Prostate gland (tissue), 2 donors: ENCODE measurements around the gene ADAM10.

Experiments
- POLR2A ChIP-seq: fragments of 450-650 bp; IDR thresholded peaks from one replicate; pipeline ENCODE4 v1.6.1; 2016; ENCODE audit warnings: antibody characterized with exemption, mild to moderate bottlenecking
- POLR2AphosphoS5 ChIP-seq: sonication (generic); formaldehyde crosslinking; IDR thresholded peaks from one replicate; pipeline ENCODE4 v1.6.1; 2017; ENCODE audit warnings: antibody characterized with exemption
- TF ChIP-seq, protein P1 (sequence below), 4 experiments: fragments of 200-600 bp in 2 of 4; fragments of 450-650 bp in 2 of 4; sonication (generic) in 2 of 4; IDR thresholded peaks; 1 replicate in 3 of 4; 2 replicates in 1 of 4; pipeline ENCODE4 v1.5.1; 2016 to 2019; ENCODE audit warnings: antibody characterized with exemption in 4 of 4, mild to moderate bottlenecking in 2 of 4, moderate library complexity in 2 of 4

DNA sequence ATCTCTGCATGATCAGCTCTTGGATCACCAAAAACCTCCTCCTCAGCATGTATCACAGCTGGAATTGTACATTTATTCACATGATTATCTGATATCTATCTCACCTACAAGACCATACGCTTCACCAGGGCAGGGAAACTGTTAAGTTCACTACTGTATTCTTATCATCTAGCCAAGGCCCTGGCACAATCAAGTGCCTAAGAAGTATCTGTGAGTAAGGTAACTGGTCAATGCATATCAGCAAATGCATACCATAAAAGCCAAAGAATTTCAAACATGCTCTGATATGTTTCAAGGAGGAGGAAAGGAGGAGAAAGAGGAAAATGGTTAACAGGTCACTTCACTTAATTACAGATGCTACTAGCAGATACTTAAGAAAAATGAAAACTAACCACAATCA, 159.3 kb downstream of the ADAM10 start:
- TF ChIP-seq, protein P1, sequence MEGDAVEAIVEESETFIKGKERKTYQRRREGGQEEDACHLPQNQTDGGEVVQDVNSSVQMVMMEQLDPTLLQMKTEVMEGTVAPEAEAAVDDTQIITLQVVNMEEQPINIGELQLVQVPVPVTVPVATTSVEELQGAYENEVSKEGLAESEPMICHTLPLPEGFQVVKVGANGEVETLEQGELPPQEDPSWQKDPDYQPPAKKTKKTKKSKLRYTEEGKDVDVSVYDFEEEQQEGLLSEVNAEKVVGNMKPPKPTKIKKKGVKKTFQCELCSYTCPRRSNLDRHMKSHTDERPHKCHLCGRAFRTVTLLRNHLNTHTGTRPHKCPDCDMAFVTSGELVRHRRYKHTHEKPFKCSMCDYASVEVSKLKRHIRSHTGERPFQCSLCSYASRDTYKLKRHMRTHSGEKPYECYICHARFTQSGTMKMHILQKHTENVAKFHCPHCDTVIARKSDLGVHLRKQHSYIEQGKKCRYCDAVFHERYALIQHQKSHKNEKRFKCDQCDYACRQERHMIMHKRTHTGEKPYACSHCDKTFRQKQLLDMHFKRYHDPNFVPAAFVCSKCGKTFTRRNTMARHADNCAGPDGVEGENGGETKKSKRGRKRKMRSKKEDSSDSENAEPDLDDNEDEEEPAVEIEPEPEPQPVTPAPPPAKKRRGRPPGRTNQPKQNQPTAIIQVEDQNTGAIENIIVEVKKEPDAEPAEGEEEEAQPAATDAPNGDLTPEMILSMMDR (IDR thresholded peaks at IDR 0.05), result no peak
- no peak for TF ChIP-seq POLR2A
- TF ChIP-seq POLR2AphosphoS5, result no peak
